HG03108 (cell line): Measurements from ENCODE around the gene C12orf42.
"Not testable (repeated sequence)": the region's sequence is repeated elsewhere in the genome, so short reads cannot be mapped to it uniquely, and the experiment has no call there.

Source experiments
- ATAC-seq: cut with Tn5 transposase; IDR thresholded peaks from one replicate; pipeline ENCODE4 v1.9.1; 2021; ENCODE audit warnings: moderate library complexity; ENCODE audit not compliant: unreplicated experiment

The C12orf42 gene

GRCh38 chr12:103425674-103426073 lies 70.1 kb downstream of the C12orf42 start:
- ATAC-seq: not testable (repeated sequence)

GRCh38 chr12:103424849-103425586 lies 70.8 kb downstream of the C12orf42 start:
- not testable (repeated sequence) for ATAC-seq

- no peak for ATAC-seq
Measured at GRCh38 chr12:103423516-103423910, 72.3 kb downstream of the C12orf42 start.

GRCh38 chr12:103422746-103423515 lies 72.8 kb downstream of the C12orf42 start:
- ATAC-seq: no peak

- no peak for ATAC-seq
Measured at GRCh38 chr12:103422328-103422727, 73.4 kb downstream of the C12orf42 start.

GRCh38 chr12:103421402-103421801 lies 74.4 kb downstream of the C12orf42 start:
- no peak for ATAC-seq

GRCh38 chr12:103415681-103416080 lies 80.1 kb downstream of the C12orf42 start:
- ATAC-seq: no peak

GRCh38 chr12:103401421-103401820 lies 94.3 kb downstream of the C12orf42 start:
- ATAC-seq: no peak

- ATAC-seq: no peak
Measured at GRCh38 chr12:103399986-103400385, 95.8 kb downstream of the C12orf42 start.

- no peak for ATAC-seq
Measured at GRCh38 chr12:103397536-103397935, 98.2 kb downstream of the C12orf42 start.

- peak; percentile 99 for ATAC-seq
Measured at GRCh38 chr12:103392722-103393121, 103.0 kb downstream of the C12orf42 start.

GRCh38 chr12:103391103-103391502 lies 104.7 kb downstream of the C12orf42 start:
- no peak for ATAC-seq

- ATAC-seq: no peak
Measured at GRCh38 chr12:103387385-103387784, 108.4 kb downstream of the C12orf42 start.

- ATAC-seq: no peak
Measured at GRCh38 chr12:103386451-103386850, 109.3 kb downstream of the C12orf42 start.

- peak; percentile 72 for ATAC-seq
Measured at GRCh38 chr12:103382736-103383346, 112.9 kb downstream of the C12orf42 start.

- no peak for ATAC-seq
Measured at GRCh38 chr12:103382119-103382518, 113.6 kb downstream of the C12orf42 start.

GRCh38 chr12:103379670-103380069 lies 116.1 kb downstream of the C12orf42 start:
- ATAC-seq: no peak

- ATAC-seq: no peak
Measured at GRCh38 chr12:103373088-103373523, 122.7 kb downstream of the C12orf42 start.

- ATAC-seq: peak; percentile 78
Measured at GRCh38 chr12:103369929-103370328, 125.8 kb downstream of the C12orf42 start.

GRCh38 chr12:103368167-103368566 lies 127.6 kb downstream of the C12orf42 start:
- ATAC-seq: no peak

- ATAC-seq: no peak
Measured at GRCh38 chr12:103354403-103354802, 141.4 kb downstream of the C12orf42 start.

- no peak for ATAC-seq
Measured at GRCh38 chr12:103353913-103354312, 141.9 kb downstream of the C12orf42 start.
